K562 (cell line): ENCODE results near the gene TMSB4X. TPM values are rescaled to one million over a fixed set of nuclear protein-coding genes. Genes with fewer than 3 reads are reported as not detected.

ENCODE experiments used
- ATF1 ChIP-seq, 2 experiments: fragments of 450-650 bp in 1 of 2; IDR thresholded peaks; 2 replicates each; pipeline ENCODE4 v1.6.1; 2016; ENCODE audit warnings: missing compliant biosample characterization in 1 of 2, missing genetic modification characterization in 1 of 2
- CREBBP ChIP-seq: IDR thresholded peaks from one replicate; pipeline ENCODE4 v1.6.1; 2012; ENCODE audit warnings: low read depth, mild to moderate bottlenecking, control low read depth, inconsistent platforms, low read length
- EP300 ChIP-seq: IDR thresholded peaks from 2 replicates; pipeline ENCODE4 v1.6.1; 2012; ENCODE audit warnings: low read length, improper control_type of control experiment
- FOS ChIP-seq: IDR thresholded peaks from 3 replicates; pipeline ENCODE4 v1.6.1; 2011; ENCODE audit not compliant: insufficient read length; ENCODE audit errors: extremely low read depth
- HMG20A ChIP-seq: fragments of 450-650 bp; formaldehyde crosslinking; conservative IDR thresholded peaks from 2 replicates; pipeline ENCODE4 v1.4.0; 2020; ENCODE audit warnings: mild to moderate bottlenecking, mixed read lengths
- IRF2 ChIP-seq: sonication (generic); formaldehyde crosslinking; IDR thresholded peaks from 2 replicates; pipeline ENCODE4 v1.8.1; 2022; ENCODE audit warnings: mild to moderate bottlenecking, missing genetic modification reagents
- L3MBTL2 ChIP-seq: fragments of 450-650 bp; IDR thresholded peaks from 2 replicates; pipeline ENCODE4 v1.6.1; 2016; ENCODE audit warnings: mild to moderate bottlenecking, moderate library complexity
- NR2C1 ChIP-seq, 2 experiments: fragments of 450-650 bp; IDR thresholded peaks; 2 replicates each; pipeline ENCODE4 v1.6.1; 2017; ENCODE audit warnings: mild to moderate bottlenecking in 2 of 2, antibody characterized with exemption in 1 of 2, inconsistent platforms in 1 of 2, missing compliant biosample characterization in 1 of 2, missing genetic modification characterization in 1 of 2
- PRMT5 ChIP-seq: sonication (generic); formaldehyde crosslinking; IDR thresholded peaks from 2 replicates; pipeline ENCODE4 v1.5.0; 2020; ENCODE audit warnings: missing genetic modification reagents
- SPI1 ChIP-seq: IDR thresholded peaks from 2 replicates; pipeline ENCODE4 v1.6.1; 2011; ENCODE audit warnings: low read depth, low read length, control low read depth, borderline replicate concordance
- STAT5A ChIP-seq: IDR thresholded peaks from 2 replicates; pipeline ENCODE4 v1.6.1; 2012; ENCODE audit warnings: low read length, inconsistent platforms, borderline replicate concordance
- TGIF2 ChIP-seq: sonication (generic); formaldehyde crosslinking; IDR thresholded peaks from 2 replicates; pipeline ENCODE4 v1.8.1; 2022; ENCODE audit warnings: mild to moderate bottlenecking, missing genetic modification reagents, moderate library complexity
- ZNF507 ChIP-seq: conservative IDR thresholded peaks from 2 replicates; pipeline ENCODE4 v1.6.1; 2017; ENCODE audit warnings: missing genetic modification characterization, missing compliant biosample characterization
- ZNF766 ChIP-seq: fragments of 200-800 bp; sonication (Bioruptor generic); conservative IDR thresholded peaks from 2 replicates; pipeline ENCODE4 v1.6.1; 2016; ENCODE audit warnings: missing genetic modification characterization, missing compliant biosample characterization
- polyA plus RNA-seq, 8 experiments: library from polyadenylated mRNA; depleted of rRNA in 4 of 8; stranded (reverse) in 5 of 8; unstranded in 3 of 8; fragments of >200 nt; fragmentation: Nextera tagmentation in 2 of 8; fragmentation: Illumina TruSeq in 1 of 8; extraction: Ambion mirVana in 2 of 8; extraction: Trizol in 1 of 8; gene quantifications; 2 replicates each; pipeline versions ENCODE4 v1.2.1 to v1.2.3, GENCODE V29; 2011 to 2014; ENCODE audit warnings: inconsistent platforms in 1 of 8, missing spikeins in 1 of 8
- total RNA-seq, 7 experiments: library from RNA; depleted of rRNA in 6 of 7; stranded (reverse); fragments of >200 nt in 6 of 7; fragmentation: Illumina TruSeq in 2 of 7; extraction: Trizol in 2 of 7; gene quantifications; 2 replicates each; pipeline versions ENCODE4 v1.2.1 to v1.2.3, GENCODE V29; 2011 to 2021; ENCODE audit warnings: low replicate concordance in 1 of 7
- TF ChIP-seq, protein P1 (sequence below): fragments of 250-450 bp; sonication (Bioruptor Pico); IDR thresholded peaks from 2 replicates; pipeline ENCODE4 v1.4.0; 2020
- TF ChIP-seq, protein P2 (sequence below): sonication (generic); formaldehyde crosslinking; IDR thresholded peaks from 2 replicates; pipeline ENCODE4 v1.8.1; 2023; ENCODE audit warnings: mild to moderate bottlenecking, missing genetic modification reagents, moderate library complexity
- TF ChIP-seq, protein P3 (sequence below): sonication (generic); formaldehyde crosslinking; IDR thresholded peaks from 2 replicates; pipeline ENCODE4 v1.8.0; 2022; ENCODE audit warnings: mild to moderate bottlenecking, missing genetic modification reagents
- TF ChIP-seq, protein P4 (sequence below): fragments of 450-650 bp; formaldehyde crosslinking; IDR thresholded peaks from 2 replicates; pipeline ENCODE4 v1.4.0; 2020; ENCODE audit warnings: mild to moderate bottlenecking, mixed read lengths
- TF ChIP-seq, protein P5 (sequence below), 2 experiments: IDR thresholded peaks; 2 replicates each; pipeline ENCODE4 v1.6.1; 2011; ENCODE audit warnings: borderline replicate concordance in 1 of 2, control low read depth in 1 of 2, low read depth in 1 of 2, low read length in 1 of 2, mild to moderate bottlenecking in 1 of 2, mixed read lengths in 1 of 2, moderate library complexity in 1 of 2; ENCODE audit not compliant: insufficient read depth in 1 of 2, insufficient read length in 1 of 2, poor library complexity in 1 of 2, severe bottlenecking in 1 of 2; ENCODE audit errors: extremely low read depth in 1 of 2
- TF ChIP-seq, protein P6 (sequence below): sonication (generic); formaldehyde crosslinking; IDR thresholded peaks from 2 replicates; pipeline ENCODE4 v1.8.0; 2022; ENCODE audit warnings: mild to moderate bottlenecking, missing genetic modification reagents

The TMSB4X gene
- total and polyA plus RNA-seq, 9 of the 15 experiments (the other 6 are each of a cell fraction or from before 2014, with no cell fraction given): 1,035 to 2,035 (median 1,529) TPM

DNA sequence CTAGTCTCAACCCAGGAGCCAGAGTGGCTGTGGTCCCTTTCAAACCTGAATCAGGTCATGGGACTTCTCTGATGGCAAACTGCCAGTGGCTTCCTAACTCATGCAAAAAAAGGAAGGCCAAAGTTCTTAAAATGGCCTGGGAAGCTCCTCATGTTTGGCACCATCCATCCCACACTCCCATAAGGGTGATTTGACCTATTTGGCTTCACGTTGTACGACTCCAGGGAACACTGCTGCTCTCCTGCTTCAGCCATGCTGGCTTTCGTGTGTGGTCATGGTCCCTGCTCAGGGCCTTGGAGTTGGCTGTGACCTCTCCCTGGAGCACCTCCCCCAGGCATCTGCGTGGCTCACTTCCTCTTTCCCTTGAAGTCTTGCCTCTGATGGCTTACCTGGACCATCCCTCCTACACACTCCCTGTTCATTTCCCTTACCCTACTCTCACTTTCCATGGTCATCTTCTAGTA lies 12.8 kb upstream of the TMSB4X start (continued):
- TF ChIP-seq STAT5A: no peak
- TF ChIP-seq, protein P1, sequence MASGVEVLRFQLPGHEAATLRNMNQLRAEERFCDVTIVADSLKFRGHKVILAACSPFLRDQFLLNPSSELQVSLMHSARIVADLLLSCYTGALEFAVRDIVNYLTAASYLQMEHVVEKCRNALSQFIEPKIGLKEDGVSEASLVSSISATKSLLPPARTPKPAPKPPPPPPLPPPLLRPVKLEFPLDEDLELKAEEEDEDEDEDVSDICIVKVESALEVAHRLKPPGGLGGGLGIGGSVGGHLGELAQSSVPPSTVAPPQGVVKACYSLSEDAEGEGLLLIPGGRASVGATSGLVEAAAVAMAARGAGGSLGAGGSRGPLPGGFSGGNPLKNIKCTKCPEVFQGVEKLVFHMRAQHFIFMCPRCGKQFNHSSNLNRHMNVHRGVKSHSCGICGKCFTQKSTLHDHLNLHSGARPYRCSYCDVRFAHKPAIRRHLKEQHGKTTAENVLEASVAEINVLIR (CRISPR knock-in tag): no peak
- TF ChIP-seq FOS: no peak
- TF ChIP-seq, protein P2, sequence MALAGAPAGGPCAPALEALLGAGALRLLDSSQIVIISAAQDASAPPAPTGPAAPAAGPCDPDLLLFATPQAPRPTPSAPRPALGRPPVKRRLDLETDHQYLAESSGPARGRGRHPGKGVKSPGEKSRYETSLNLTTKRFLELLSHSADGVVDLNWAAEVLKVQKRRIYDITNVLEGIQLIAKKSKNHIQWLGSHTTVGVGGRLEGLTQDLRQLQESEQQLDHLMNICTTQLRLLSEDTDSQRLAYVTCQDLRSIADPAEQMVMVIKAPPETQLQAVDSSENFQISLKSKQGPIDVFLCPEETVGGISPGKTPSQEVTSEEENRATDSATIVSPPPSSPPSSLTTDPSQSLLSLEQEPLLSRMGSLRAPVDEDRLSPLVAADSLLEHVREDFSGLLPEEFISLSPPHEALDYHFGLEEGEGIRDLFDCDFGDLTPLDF (CRISPR knock-in tag): no peak
- peak; percentile 99 for TF ChIP-seq SPI1
- TF ChIP-seq ZNF766 (CRISPR knock-in tag): no peak
- TF ChIP-seq, protein P3, sequence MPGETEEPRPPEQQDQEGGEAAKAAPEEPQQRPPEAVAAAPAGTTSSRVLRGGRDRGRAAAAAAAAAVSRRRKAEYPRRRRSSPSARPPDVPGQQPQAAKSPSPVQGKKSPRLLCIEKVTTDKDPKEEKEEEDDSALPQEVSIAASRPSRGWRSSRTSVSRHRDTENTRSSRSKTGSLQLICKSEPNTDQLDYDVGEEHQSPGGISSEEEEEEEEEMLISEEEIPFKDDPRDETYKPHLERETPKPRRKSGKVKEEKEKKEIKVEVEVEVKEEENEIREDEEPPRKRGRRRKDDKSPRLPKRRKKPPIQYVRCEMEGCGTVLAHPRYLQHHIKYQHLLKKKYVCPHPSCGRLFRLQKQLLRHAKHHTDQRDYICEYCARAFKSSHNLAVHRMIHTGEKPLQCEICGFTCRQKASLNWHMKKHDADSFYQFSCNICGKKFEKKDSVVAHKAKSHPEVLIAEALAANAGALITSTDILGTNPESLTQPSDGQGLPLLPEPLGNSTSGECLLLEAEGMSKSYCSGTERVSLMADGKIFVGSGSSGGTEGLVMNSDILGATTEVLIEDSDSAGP (CRISPR knock-in tag): no peak
- no peak for TF ChIP-seq CREBBP
- TF ChIP-seq, protein P4, sequence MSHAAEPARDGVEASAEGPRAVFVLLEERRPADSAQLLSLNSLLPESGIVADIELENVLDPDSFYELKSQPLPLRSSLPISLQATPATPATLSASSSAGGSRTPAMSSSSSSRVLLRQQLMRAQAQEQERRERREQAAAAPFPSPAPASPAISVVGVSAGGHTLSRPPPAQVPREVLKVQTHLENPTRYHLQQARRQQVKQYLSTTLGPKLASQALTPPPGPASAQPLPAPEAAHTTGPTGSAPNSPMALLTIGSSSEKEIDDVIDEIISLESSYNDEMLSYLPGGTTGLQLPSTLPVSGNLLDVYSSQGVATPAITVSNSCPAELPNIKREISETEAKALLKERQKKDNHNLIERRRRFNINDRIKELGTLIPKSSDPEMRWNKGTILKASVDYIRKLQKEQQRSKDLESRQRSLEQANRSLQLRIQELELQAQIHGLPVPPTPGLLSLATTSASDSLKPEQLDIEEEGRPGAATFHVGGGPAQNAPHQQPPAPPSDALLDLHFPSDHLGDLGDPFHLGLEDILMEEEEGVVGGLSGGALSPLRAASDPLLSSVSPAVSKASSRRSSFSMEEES (CRISPR knock-in tag): no peak
- TF ChIP-seq NR2C1 (IDR thresholded peaks at IDR 0.05): peak; percentile 70; the same call in 1 of the 2 replicates
- peak; percentile 83 for TF ChIP-seq NR2C1 (tag; IDR thresholded peaks at IDR 0.05)
- no peak for TF ChIP-seq IRF2 (CRISPR knock-in tag)
- TF ChIP-seq ATF1 (CRISPR knock-in tag; IDR thresholded peaks at IDR 0.05): no peak
- peak; percentile 30; the same call in 1 of the 2 replicates for TF ChIP-seq ATF1 (tag; IDR thresholded peaks at IDR 0.05)
- TF ChIP-seq L3MBTL2: peak; percentile 93
- TF ChIP-seq, protein P5, sequence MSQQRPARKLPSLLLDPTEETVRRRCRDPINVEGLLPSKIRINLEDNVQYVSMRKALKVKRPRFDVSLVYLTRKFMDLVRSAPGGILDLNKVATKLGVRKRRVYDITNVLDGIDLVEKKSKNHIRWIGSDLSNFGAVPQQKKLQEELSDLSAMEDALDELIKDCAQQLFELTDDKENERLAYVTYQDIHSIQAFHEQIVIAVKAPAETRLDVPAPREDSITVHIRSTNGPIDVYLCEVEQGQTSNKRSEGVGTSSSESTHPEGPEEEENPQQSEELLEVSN (IDR thresholded peaks at IDR 0.05; ENCODE audit: borderline replicate concordance in 1 of 2, extremely low read depth in 1 of 2, insufficient read depth in 1 of 2, insufficient read length in 1 of 2, low read depth in 1 of 2, low read length in 1 of 2, poor library complexity in 1 of 2, severe bottlenecking in 1 of 2): peak; percentile 62 to 70
- TF ChIP-seq HMG20A (CRISPR knock-in tag): no peak
- no peak for TF ChIP-seq ZNF507 (tag)
- TF ChIP-seq PRMT5 (CRISPR knock-in tag): no peak
- no peak for TF ChIP-seq TGIF2 (CRISPR knock-in tag)
- 0 out of 2 replicates have a peak, but pooled peaks have one; percentile 12 for TF ChIP-seq EP300
- TF ChIP-seq, protein P6, sequence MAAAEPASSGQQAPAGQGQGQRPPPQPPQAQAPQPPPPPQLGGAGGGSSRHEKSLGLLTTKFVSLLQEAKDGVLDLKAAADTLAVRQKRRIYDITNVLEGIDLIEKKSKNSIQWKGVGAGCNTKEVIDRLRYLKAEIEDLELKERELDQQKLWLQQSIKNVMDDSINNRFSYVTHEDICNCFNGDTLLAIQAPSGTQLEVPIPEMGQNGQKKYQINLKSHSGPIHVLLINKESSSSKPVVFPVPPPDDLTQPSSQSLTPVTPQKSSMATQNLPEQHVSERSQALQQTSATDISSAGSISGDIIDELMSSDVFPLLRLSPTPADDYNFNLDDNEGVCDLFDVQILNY (CRISPR knock-in tag): no peak
